H9 (cell line): Measurements from ENCODE around the gene CERS1. TPM values are rescaled to one million over a fixed set of nuclear protein-coding genes. Genes with fewer than 3 reads are reported as not detected.

Experiments used
- DNase-seq: peaks from one replicate; pipeline ENCODE4 v3.0.0-alpha.2; 2017
- H2AFZ ChIP-seq: one replicate; pipeline ENCODE4 v1.6.1; 2013; ENCODE audit warnings: mild to moderate bottlenecking, low read length, control low read depth, moderate library complexity
- H2AK5ac ChIP-seq: 2 replicates; pipeline ENCODE4 v1.6.1; 2013; ENCODE audit warnings: low read length, control low read depth, mixed read lengths; ENCODE audit not compliant: insufficient read length
- H2BK120ac ChIP-seq: one replicate; pipeline ENCODE4 v1.6.1; 2013; ENCODE audit warnings: low read depth, mild to moderate bottlenecking, low read length, control low read depth, inconsistent platforms; ENCODE audit not compliant: poor library complexity, severe bottlenecking
- H2BK12ac ChIP-seq: 2 replicates; pipeline ENCODE4 v1.6.1; 2013; ENCODE audit warnings: low read length, control low read depth, mixed read lengths, low read depth; ENCODE audit not compliant: insufficient read length
- H2BK15ac ChIP-seq: 2 replicates; pipeline ENCODE4 v1.6.1; 2013; ENCODE audit warnings: low read depth, low read length, control low read depth
- H2BK20ac ChIP-seq: one replicate; pipeline ENCODE4 v1.6.1; 2013; ENCODE audit warnings: low read depth, mild to moderate bottlenecking, low read length, control low read depth, inconsistent platforms; ENCODE audit not compliant: poor library complexity, severe bottlenecking
- H2BK5ac ChIP-seq: 2 replicates; pipeline ENCODE4 v1.6.1; 2013; ENCODE audit warnings: low read length, control low read depth, mixed read lengths; ENCODE audit not compliant: insufficient read length
- H3K14ac ChIP-seq: 2 replicates; pipeline ENCODE4 v1.6.1; 2013; ENCODE audit warnings: low read length, control low read depth; ENCODE audit not compliant: insufficient read depth
- H3K18ac ChIP-seq: 2 replicates; pipeline ENCODE4 v1.6.1; 2013; ENCODE audit warnings: low read depth, mild to moderate bottlenecking, mixed read lengths, low read length, control low read depth; ENCODE audit not compliant: insufficient read length
- H3K23ac ChIP-seq: 2 replicates; pipeline ENCODE4 v1.6.1; 2013; ENCODE audit warnings: low read length, control low read depth, mixed read lengths, low read depth; ENCODE audit not compliant: insufficient read length
- H3K23me2 ChIP-seq: 2 replicates; pipeline ENCODE4 v1.6.1; 2013; ENCODE audit warnings: low read depth, mild to moderate bottlenecking, mixed read lengths, low read length, control low read depth; ENCODE audit not compliant: insufficient read length, poor library complexity, severe bottlenecking
- H3K27ac ChIP-seq: 2 replicates; pipeline ENCODE4 v1.5.1; 2013; ENCODE audit warnings: low read length, control low read depth, mixed read lengths, low read depth; ENCODE audit not compliant: insufficient read length
- H3K27me3 ChIP-seq: 2 replicates; pipeline ENCODE4 v1.6.1; 2013; ENCODE audit warnings: low read length, control low read depth, inconsistent platforms; ENCODE audit not compliant: insufficient read depth
- H3K4ac ChIP-seq: 2 replicates; pipeline ENCODE4 v1.6.1; 2013; ENCODE audit warnings: low read depth, mild to moderate bottlenecking, control low read depth, inconsistent platforms, low read length, moderate library complexity
- H3K4me1 ChIP-seq: 2 replicates; pipeline ENCODE4 v1.6.1; 2013; ENCODE audit warnings: low read length, control low read depth, inconsistent platforms; ENCODE audit not compliant: insufficient read depth
- H3K4me2 ChIP-seq: 2 replicates; pipeline ENCODE4 v1.6.1; 2013; ENCODE audit warnings: low read length, control low read depth, mixed read lengths; ENCODE audit not compliant: insufficient read length, insufficient read depth
- H3K56ac ChIP-seq: 2 replicates; pipeline ENCODE4 v1.6.1; 2013; ENCODE audit warnings: low read depth, mild to moderate bottlenecking, mixed read lengths, low read length, control low read depth; ENCODE audit not compliant: insufficient read length
- H3K79me1 ChIP-seq: 2 replicates; pipeline ENCODE4 v1.6.1; 2013; ENCODE audit warnings: low read depth, mild to moderate bottlenecking, moderate library complexity, low read length, control low read depth, inconsistent platforms; ENCODE audit not compliant: insufficient read depth, poor library complexity, severe bottlenecking
- H3K79me2 ChIP-seq: 2 replicates; pipeline ENCODE4 v1.6.1; 2013; ENCODE audit warnings: low read length, control low read depth, inconsistent platforms; ENCODE audit not compliant: insufficient read depth
- H3K9ac ChIP-seq: 2 replicates; pipeline ENCODE4 v1.6.1; 2013; ENCODE audit warnings: low read length, control low read depth, mixed read lengths; ENCODE audit not compliant: insufficient read length; ENCODE audit errors: extremely low read depth
- H3K9me3 ChIP-seq: one replicate; pipeline ENCODE4 v1.6.1; 2013; ENCODE audit warnings: low read depth, low read length, inconsistent platforms; ENCODE audit not compliant: control insufficient read depth
- H3T11ph ChIP-seq: one replicate; pipeline ENCODE4 v1.6.1; 2013; ENCODE audit warnings: mild to moderate bottlenecking, low read length, control low read depth, inconsistent platforms
- H4K20me1 ChIP-seq: one replicate; pipeline ENCODE4 v1.6.1; 2013; ENCODE audit not compliant: control insufficient read depth, insufficient read length, insufficient read depth
- H4K5ac ChIP-seq: 2 replicates; pipeline ENCODE4 v1.6.1; 2013; ENCODE audit warnings: low read depth, mild to moderate bottlenecking, mixed read lengths, low read length, control low read depth; ENCODE audit not compliant: insufficient read length
- H4K8ac ChIP-seq: replicated peaks from 2 replicates; pipeline ENCODE4 v1.6.1; 2013; ENCODE audit warnings: low read length, control low read depth, mixed read lengths, low read depth; ENCODE audit not compliant: insufficient read length
- H4K91ac ChIP-seq: 2 replicates; pipeline ENCODE4 v1.6.1; 2013; ENCODE audit warnings: low read depth, mild to moderate bottlenecking, moderate library complexity, mixed read lengths, low read length, control low read depth; ENCODE audit not compliant: insufficient read length
- H3K27ac Mint-ChIP-seq, 3 experiments: 2 replicates in 2 of 3; 3 replicates in 1 of 3; pipeline ENCODE4 v1.8.0; 2020 to 2021; ENCODE audit warnings: mixed read lengths in 3 of 3, mild to moderate bottlenecking in 1 of 3, moderate library complexity in 1 of 3
- H3K27me3 Mint-ChIP-seq: 2 replicates; pipeline ENCODE4 v1.8.0; 2021; ENCODE audit warnings: low read depth, mild to moderate bottlenecking, moderate library complexity, mixed read lengths
- H3K36me3 Mint-ChIP-seq, 3 experiments: 2 replicates in 2 of 3; 3 replicates in 1 of 3; pipeline ENCODE4 v1.8.0; 2020 to 2021; ENCODE audit warnings: low read depth in 3 of 3, mixed read lengths in 3 of 3; ENCODE audit not compliant: insufficient read depth in 1 of 3
- H3K4me1 Mint-ChIP-seq, 2 experiments: 2 replicates each; pipeline ENCODE4 v1.8.0; 2020; ENCODE audit warnings: mixed read lengths in 2 of 2
- H3K4me3 Mint-ChIP-seq, 2 experiments: 2 replicates in 1 of 2; 3 replicates in 1 of 2; pipeline ENCODE4 v1.8.0; 2020 to 2021; ENCODE audit warnings: mild to moderate bottlenecking in 2 of 2, mixed read lengths in 2 of 2, moderate library complexity in 1 of 2
- H3K9me3 Mint-ChIP-seq, 2 experiments: 2 replicates in 1 of 2; 3 replicates in 1 of 2; pipeline ENCODE4 v1.8.0; 2020; ENCODE audit warnings: mild to moderate bottlenecking in 2 of 2, mixed read lengths in 2 of 2, moderate library complexity in 1 of 2
- CTCF ChIP-seq: fragments of 200-600 bp; sonication (generic); conservative IDR thresholded peaks from 3 replicates; pipeline ENCODE4 v1.8.0; 2021; ENCODE audit warnings: antibody characterized with exemption, mild to moderate bottlenecking
- WGBS: extraction: QIAGEN DNeasy Blood & Tissue Kit; methylation state at CpG from one replicate; pipeline ENCODE4 v1.1.7; 2013; ENCODE audit warnings: missing lambda C conversion rate, low lambda C conversion rate, mixed read lengths; ENCODE audit not compliant: insufficient read length; ENCODE audit errors: extremely low coverage; 5-methylcytosine and 5-hydroxymethylcytosine counted together
- total RNA-seq: library from RNA; stranded (reverse); gene quantifications from 2 replicates; pipeline ENCODE4 v1.2.1, GENCODE V29; 2021

Gene CERS1
- total RNA-seq, 1 experiment from 2014 or later = 19.3 TPM

DNA sequence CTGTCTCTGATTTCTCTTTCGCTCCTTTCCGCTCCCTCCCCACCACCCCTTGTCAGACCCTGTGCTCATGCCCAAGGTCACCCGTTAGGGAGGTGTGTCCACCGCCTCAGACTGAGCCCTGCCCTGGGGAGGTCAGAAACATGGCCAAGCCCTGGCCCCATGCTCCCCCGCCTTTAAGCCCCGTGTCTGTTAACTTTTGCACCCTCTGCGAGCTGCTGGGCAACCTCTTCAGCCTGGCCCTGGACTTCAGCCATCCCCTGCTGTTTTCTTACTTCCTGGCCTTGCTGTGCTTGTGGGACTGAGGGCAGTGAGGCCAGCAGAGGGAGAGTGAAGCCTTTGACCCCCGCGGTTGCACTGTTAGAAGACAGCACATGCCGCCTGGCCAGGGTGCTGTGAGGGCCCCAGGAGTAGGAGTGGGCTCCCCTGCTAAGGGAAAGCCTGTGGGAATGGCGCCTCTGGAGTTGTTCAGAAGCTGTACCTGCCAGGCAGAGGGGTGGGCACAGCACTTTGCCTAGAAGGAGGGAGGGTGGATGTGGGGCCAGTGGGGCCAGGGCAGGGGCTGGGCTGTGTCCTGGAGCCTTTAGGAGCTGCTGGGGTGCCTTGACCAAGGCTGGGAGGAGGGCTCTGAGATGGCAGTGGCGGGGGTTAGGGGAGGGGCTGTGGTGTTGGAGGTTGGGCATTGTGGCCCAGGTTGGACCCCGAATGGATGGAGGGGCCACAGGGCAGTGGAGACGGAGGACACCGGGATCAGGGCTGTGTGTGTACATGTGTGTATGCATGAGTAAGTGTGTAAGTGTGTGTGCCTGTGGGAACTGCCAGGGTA is 56.3 kb downstream of the CERS1 start:
- Mint-ChIP-seq H3K27me3 (no peaks in the 10 kb centered on the region), H3K36me3 (peaks cover 12 to 38% (median 26%) of the 10 kb centered on the region in 3 experiments), H3K4me3 (peak overlapping the region in 1 of 2 experiments; percentile 63; a peak in 2 of 5 replicates), H3K9me3 (no peaks in the 10 kb centered on the region), H3K27ac (peak overlapping the region in 2 of 3 experiments; percentile 24 to 79; a peak in 3 of 7 replicates), H3K4me1 (peaks cover 44 to 48% of the 10 kb centered on the region in 2 experiments)
- Histone ChIP-seq H4K91ac (no peak overlapping the region), H3K9ac (peak overlapping the region; percentile 16), H4K20me1 (peaks cover 2% of the 10 kb centered on the region), H2BK15ac (no peak overlapping the region), H4K5ac (no peak overlapping the region), H3K23ac (no peak overlapping the region), H3K79me2 (peaks cover 45% of the 10 kb centered on the region; the same call in 1 of the 2 replicates), H2AFZ (no peak overlapping the region), H3K9me3 (no peaks in the 10 kb centered on the region), H3K4me2 (no peak overlapping the region), H3K18ac (no peak overlapping the region), H3K4me1 (no peaks in the 10 kb centered on the region; the same call in 1 of the 2 replicates), H3K27ac (no peak overlapping the region), H3K14ac (no peak overlapping the region), H2BK12ac (no peak overlapping the region), H3T11ph (no peak overlapping the region), H3K27me3 (no peaks in the 10 kb centered on the region), H4K8ac (no peak overlapping the region), H2BK20ac (no peak overlapping the region), H3K23me2 (no peaks in the 10 kb centered on the region), H3K56ac (no peak overlapping the region), H3K4ac (no peak overlapping the region), H3K79me1 (peaks cover 3% of the 10 kb centered on the region), H2BK5ac (no peak overlapping the region), H2BK120ac (no peak overlapping the region), H2AK5ac (no peak overlapping the region)
- no peak for TF ChIP-seq CTCF
- DNase-seq = no peak
- no CpG with 5 or more reads among the region's 15 CpGs for WGBS
